Measurements from ENCODE around the gene KCNMA1.

The KCNMA1 gene

GRCh38 chr10:76887223-76888010, 750.2 kb downstream of the KCNMA1 start:
- no peak for DNase-seq (ENCODE audit: low spot score)

GRCh38 chr10:76885816-76886215, 751.8 kb downstream of the KCNMA1 start:
- no peak for DNase-seq (ENCODE audit: low spot score)

- DNase-seq (ENCODE audit: low spot score): no peak
Measured at GRCh38 chr10:76884673-76885275, 752.8 kb downstream of the KCNMA1 start.

- no peak for DNase-seq (ENCODE audit: low spot score)
Measured at GRCh38 chr10:76883596-76883995, 754.0 kb downstream of the KCNMA1 start.

GRCh38 chr10:76882796-76883195, 754.8 kb downstream of the KCNMA1 start:
- no peak for DNase-seq (ENCODE audit: low spot score)

- DNase-seq (ENCODE audit: low spot score): no peak
Measured at GRCh38 chr10:76882245-76882644, 755.4 kb downstream of the KCNMA1 start.

- no peak for DNase-seq (ENCODE audit: low spot score)
Measured at GRCh38 chr10:76881477-76882220, 756.0 kb downstream of the KCNMA1 start.

GRCh38 chr10:76880931-76881330, 756.7 kb downstream of the KCNMA1 start:
- no peak for DNase-seq (ENCODE audit: low spot score)

- DNase-seq (ENCODE audit: low spot score): no peak
Measured at GRCh38 chr10:76879116-76879913, 758.3 kb downstream of the KCNMA1 start.

- no peak for DNase-seq (ENCODE audit: low spot score)
Measured at GRCh38 chr10:76878514-76878913, 759.1 kb downstream of the KCNMA1 start.

- no peak for DNase-seq (ENCODE audit: low spot score)
Measured at GRCh38 chr10:76874896-76875295, 762.7 kb downstream of the KCNMA1 start.

- peak; percentile 37 for DNase-seq (ENCODE audit: low spot score)
Measured at GRCh38 chr10:76874176-76874575, 763.4 kb downstream of the KCNMA1 start.

- DNase-seq (ENCODE audit: low spot score): no peak
Measured at GRCh38 chr10:76871697-76872295, 765.8 kb downstream of the KCNMA1 start.

GRCh38 chr10:76869931-76870330, 767.7 kb downstream of the KCNMA1 start:
- DNase-seq (ENCODE audit: low spot score): no peak

- no peak for DNase-seq (ENCODE audit: low spot score)
Measured at GRCh38 chr10:76868098-76868977, 769.3 kb downstream of the KCNMA1 start.

- no peak for DNase-seq (ENCODE audit: low spot score)
Measured at GRCh38 chr10:76866841-76867586, 770.6 kb downstream of the KCNMA1 start.

GRCh38 chr10:76864922-76865321, 772.7 kb downstream of the KCNMA1 start:
- DNase-seq (ENCODE audit: low spot score): no peak

- DNase-seq (ENCODE audit: low spot score): no peak
Measured at GRCh38 chr10:76858721-76859120, 778.9 kb downstream of the KCNMA1 start.

- DNase-seq (ENCODE audit: low spot score): no peak
Measured at GRCh38 chr10:76840802-76841201, 796.8 kb downstream of the KCNMA1 start.

- DNase-seq (ENCODE audit: low spot score): no peak
Measured at GRCh38 chr10:76839276-76839675, 798.3 kb downstream of the KCNMA1 start.
